SW 1271 (cell line): ENCODE measurements around the gene POU3F2.

ENCODE experiments used
- DNase-seq, 2 experiments: peaks; one replicate each; lab custom pipeline; 2025; lab: John Stamatoyannopoulos, UW

The POU3F2 gene

GRCh38 chr6:98831057-98831958 lies 3.1 kb upstream of the POU3F2 start:
- no peak for DNase-seq

- DNase-seq, result no peak
These were observed 2.5 kb upstream of the POU3F2 start for GRCh38 chr6:98831959-98832283.

- DNase-seq, result no peak
These were observed 1.9 kb upstream of the POU3F2 start for GRCh38 chr6:98832284-98833056.

GRCh38 chr6:98833057-98833306 lies 1.4 kb upstream of the POU3F2 start:
- no peak for DNase-seq

- peak in 1 of 2 experiments; percentile 59 for DNase-seq
These were observed 891 bp upstream of the POU3F2 start for GRCh38 chr6:98833307-98834059.

DNA sequence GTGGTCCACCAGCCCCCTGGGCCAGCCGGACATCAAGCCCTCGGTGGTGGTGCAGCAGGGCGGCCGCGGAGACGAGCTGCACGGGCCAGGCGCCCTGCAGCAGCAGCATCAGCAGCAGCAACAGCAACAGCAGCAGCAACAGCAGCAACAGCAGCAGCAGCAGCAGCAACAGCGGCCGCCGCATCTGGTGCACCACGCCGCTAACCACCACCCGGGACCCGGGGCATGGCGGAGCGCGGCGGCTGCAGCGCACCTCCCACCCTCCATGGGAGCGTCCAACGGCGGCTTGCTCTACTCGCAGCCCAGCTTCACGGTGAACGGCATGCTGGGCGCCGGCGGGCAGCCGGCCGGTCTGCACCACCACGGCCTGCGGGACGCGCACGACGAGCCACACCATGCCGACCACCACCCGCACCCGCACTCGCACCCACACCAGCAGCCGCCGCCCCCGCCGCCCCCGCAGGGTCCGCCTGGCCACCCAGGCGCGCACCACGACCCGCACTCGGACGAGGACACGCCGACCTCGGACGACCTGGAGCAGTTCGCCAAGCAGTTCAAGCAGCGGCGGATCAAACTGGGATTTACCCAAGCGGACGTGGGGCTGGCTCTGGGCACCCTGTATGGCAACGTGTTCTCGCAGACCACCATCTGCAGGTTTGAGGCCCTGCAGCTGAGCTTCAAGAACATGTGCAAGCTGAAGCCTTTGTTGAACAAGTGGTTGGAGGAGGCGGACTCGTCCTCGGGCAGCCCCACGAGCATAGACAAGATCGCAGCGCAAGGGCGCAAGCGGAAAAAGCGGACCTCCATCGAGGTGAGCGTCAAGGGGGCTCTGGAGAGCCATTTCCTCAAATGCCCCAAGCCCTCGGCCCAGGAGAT lies 1.0 kb downstream of the POU3F2 start:
- DNase-seq, result peak in 1 of 2 experiments; percentile 18

- DNase-seq, result no peak
These were observed 1.9 kb downstream of the POU3F2 start for GRCh38 chr6:98836025-98836961.

DNA sequence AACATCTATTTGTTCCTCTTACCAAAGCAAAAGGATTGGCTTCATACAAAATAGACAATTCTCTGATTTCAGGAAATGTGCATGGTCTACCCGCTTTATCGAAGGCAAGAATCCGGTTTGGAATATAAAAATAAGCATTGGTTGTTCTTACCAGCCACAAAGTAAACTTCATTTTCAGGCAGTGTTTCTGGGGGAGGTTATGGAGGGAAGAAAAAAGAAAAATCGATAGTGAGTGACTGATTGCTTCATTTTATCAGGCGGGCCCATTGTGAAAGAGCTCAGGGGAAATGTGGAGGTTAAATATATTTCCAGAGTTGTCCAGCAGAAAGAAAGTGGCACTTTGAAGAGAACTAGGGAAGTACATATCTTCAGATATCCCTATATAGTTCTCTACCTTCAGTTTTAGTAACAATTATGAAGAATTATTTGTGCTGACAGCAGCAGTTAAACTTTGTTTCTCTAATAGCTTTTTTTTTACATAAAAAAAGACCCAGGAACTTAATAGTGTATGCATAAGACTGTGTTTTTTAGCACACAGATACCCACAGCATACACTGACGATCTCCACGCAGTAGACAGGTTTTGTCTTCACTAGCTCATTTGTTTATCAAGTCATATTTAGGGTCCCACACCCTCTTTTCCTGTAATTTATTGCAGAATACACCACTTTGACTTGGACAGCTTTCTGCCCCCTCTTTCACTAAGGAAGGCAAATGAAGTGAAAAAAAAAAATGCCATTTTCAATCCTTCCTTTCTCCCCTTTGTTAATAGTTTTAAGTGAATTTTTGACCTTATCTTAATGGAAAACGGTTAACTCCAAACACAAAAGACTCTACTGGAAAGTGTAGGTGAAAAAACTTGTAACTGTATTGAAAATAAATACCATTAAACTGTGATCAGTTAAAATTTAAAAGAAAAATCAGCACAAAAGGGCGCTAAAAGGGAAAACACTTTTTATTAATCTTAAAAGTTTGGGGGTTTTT lies 2.9 kb downstream of the POU3F2 start:
- DNase-seq, result no peak

- no peak for DNase-seq
These were observed 3.7 kb downstream of the POU3F2 start for GRCh38 chr6:98838032-98838431.

GRCh38 chr6:98838975-98839374 lies 4.6 kb downstream of the POU3F2 start:
- DNase-seq, result no peak

DNA sequence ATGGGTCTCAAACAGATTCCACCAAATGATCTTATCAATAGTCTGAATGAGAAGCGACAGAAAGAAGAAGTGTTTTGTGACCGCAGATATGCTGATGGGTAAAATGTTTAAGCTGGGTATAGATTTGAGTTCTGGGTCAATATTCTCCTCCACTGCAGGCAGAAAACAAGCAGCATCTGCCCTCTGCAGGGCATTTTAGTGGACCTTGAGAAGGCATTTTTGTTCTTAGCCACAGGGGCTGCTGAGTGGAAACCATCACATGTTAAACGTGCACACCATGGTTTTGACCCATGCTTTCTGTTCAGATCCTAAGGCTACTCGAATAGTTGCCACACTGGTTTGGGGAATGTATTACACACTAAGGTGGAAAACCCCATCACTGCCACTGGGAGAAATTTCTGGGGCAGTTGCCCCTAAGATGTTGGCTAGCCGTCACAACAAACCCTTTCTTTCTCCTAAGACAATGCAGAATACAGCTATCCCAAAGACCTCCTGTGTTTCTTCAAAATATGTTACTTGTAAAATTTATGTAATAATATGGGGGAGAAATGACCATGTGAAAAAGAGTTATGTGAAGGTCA lies 5.5 kb downstream of the POU3F2 start:
- DNase-seq, result peak in 1 of 2 experiments; percentile 20

DNA sequence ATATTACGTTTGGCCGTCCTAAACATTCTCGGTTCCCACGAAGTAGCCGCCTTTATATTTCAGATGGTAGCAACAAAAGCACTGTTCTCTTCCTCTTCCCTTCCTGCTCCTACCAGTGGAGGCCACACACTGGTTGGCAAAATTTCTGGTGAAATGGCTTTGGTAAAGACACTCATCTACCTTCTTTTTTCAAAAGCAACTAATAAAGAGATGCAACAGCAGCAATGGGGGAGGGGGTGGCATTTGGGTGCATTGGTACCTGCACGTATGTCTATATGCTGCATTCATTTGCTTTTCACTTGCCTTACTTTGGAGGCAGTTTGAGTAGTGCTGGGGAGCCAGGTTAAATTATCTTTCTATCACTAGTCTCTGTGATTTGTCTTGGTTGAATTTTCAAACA lies 6.0 kb downstream of the POU3F2 start:
- no peak for DNase-seq

- no peak for DNase-seq
These were observed 6.7 kb downstream of the POU3F2 start for GRCh38 chr6:98840996-98841513.

DNA sequence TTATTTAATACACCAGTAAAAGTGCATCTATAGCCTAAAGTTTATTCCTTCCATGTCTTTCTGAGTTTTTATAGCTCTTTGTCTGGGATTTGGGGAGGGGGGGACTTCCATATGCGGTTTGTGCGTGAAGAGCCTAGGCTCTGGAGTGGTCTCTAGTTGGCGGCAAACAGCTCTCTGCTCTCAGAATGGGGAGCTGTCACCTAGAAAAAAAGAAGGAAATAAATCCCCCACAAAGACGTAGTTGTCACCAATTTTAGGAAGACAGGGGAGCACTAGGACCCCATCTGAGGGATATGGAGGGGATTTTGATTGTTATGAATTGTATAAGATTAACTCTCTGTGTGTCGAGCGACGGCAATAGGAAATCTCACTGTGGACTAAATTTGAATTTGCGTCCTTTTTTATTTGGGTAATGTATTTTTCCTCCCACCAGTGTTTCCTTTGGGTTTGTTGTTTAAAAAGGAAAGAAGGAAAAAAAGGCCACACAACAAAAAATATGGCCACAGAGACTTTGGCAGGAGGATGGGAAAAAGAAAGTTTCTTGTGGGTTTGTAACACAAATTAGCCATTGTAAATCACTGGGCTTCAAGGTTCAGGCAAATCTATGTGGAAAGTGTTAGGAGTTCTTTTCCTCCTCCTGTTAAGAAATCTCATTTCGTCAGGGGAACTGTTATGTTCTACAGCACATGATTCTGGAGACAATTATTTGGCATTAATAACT lies 7.4 kb downstream of the POU3F2 start:
- no peak for DNase-seq

- DNase-seq, result no peak
These were observed 8.2 kb downstream of the POU3F2 start for GRCh38 chr6:98842342-98843180.

DNA sequence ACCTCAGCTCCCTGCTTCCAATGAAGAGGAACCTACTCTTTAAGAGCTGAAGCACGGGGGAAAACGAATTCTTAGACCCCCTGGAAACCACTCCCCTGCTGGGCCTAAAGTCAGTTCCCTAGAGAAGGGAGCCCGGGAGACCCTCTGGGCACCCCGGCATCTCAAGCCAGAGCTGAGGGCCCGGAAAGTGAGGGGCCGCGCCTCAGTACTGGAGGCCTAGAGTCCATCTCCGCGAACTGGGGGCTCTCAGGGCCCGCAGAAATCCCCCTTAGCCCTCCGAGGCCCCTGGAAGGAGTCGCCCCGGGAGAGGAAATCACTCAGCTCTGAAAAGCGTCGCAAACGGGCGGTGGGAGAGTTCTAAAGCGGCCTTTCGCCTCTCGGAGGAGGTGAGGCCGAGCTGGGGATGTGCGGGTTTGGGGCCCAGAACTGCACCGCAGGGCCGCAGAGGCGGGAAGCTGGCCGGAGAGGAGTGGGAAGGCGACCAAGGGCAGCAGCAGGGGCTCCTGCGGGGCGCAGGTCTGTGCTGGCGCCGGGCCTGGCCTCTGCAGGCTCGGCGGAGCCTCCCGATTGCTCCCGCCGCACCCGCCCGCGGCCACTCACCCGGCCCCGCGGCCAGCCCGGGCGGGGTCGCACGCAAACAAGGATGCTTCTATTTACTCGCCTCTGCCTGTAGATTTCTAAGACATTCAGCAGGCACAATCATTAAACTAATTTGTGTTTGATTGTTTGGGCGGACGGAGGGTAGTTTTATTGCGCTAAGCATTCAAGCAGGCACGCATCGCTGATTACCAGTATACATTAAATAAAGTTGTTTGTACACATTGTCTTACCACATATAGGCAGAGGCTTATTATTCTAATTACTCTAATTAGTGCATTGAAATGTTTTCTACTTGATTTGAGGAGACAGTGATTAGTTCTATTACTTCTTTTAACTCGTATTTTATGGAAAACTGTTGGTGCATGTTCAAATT lies 9.2 kb downstream of the POU3F2 start:
- DNase-seq, result no peak
